T47D (cell line): Measurements from ENCODE around the gene ABHD17C.

Experiments
- DNase-seq, 2 experiments: peaks; one replicate each; pipeline versions ENCODE4 v3.0.0 to v3.0.0-alpha.2; 2011 to 2012; ENCODE audit warnings: low read depth in 1 of 2, low spot score in 1 of 2
- JUND ChIP-seq: IDR thresholded peaks from 2 replicates; pipeline ENCODE4 v1.6.1; 2012; ENCODE audit warnings: low read depth
- in situ Hi-C: cut with HindIII; loops from 2 replicates; pipeline ENCODE4 v1.10.0; 2016; ENCODE audit warnings: low sequenced_read_pairs, low pct_unique_long_range_greater_than_20kb

ABHD17C gene

DNA sequence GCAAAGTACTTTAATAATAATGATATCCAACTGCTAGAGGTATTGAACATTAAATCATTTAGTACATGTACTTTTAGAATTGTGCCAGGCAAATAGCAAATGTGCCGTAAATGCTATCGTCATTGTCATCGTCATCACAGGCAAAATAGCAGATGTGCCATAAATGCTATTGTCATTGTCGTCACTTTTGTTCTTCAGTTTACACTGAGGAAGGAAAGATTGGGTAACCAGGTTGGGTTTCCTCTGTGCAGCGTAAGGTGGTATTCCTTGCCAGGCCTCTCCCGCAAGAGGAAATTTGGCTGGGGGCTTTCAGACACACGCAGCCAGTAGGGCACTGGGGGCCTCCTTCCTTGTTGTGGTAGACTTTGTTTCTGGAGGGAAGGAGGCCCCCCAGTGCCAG is 26.4 kb downstream of the ABHD17C start:
- DNase-seq = no peak
- in situ Hi-C loops = no loop called here
- TF ChIP-seq JUND = no peak

DNA sequence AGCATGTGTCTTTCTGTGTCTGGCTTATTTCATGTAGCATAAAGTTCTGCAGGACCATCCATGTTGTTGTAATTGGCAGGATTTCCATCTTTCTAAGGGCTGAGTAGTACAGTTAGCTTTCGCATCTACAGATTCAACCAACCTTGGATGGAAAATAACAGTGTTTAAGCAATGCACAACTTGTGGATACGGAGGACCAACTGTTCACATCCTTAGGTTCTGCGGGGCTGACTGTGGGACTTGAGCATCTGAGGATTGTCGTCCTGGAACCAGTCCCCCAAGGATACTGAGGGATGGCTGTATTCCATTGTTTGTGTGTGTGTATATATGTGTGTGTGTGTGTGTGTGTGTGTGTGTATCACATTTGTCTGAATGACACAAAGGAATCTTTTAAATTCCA is 27.7 kb downstream of the ABHD17C start:
- in situ Hi-C loops = no loop called here
- TF ChIP-seq JUND = no peak
- DNase-seq = no peak

DNA sequence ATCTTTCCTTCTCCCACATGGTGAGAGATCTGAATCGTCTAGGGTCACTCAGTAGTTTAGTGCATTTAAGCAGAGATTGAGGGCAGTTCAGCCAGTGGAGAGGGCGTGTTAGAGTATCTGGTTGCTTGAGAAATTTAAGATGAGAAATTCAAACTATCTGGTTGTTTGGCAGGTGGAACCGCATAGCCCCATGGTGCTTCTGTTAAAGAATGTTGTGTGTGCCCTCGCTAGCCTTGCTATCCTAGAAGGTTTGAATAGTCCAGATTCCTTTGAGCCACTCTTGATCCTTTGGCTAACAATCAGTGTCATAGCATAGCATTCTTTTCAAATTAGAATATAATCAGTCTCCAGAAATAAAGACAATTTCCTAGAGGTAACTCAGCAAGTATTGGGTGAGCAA is 32.1 kb downstream of the ABHD17C start:
- peak in 1 of 2 experiments; percentile 63 for DNase-seq
- in situ Hi-C loops = no loop called here
- no peak for TF ChIP-seq JUND

DNA sequence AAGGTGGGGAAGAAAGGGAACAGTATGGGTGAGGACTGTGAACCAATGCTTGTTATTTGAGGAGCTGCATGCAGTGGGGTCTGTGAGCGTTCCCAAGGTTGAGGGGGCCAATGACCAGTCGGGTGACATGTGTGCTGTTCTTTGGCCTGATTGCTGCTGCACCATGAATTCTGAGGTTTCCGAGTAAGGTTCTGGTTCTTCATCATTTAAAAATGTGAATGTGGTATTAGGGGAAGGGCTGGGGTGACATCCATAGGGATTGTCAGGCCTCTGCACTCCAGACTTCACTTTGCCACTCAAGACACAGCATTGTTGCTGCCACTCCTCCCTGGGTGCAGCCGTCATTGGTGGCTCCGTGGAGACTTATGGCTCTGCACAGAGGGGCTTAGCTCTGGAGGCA is 32.5 kb downstream of the ABHD17C start:
- DNase-seq = no peak
- TF ChIP-seq JUND = no peak
- in situ Hi-C loops = no loop called here

DNA sequence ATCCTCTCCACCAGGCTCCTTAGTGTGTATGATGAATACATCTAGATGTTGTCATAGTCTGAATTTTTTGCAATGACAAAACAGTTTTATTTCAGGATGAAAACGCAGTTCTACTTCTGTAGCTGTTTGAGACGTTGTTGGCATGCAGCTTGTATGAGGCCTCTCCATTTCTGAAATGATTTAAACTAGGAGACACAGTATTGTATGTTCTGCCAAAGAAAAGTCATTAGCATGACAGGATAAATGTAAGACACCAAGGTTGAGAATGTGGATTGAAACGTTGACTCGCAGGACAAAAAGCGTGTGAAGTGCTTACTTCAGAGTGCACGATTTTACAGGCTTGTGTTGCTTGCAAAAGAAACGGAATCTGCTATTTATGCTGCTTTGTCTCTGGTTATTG is 35.3 kb downstream of the ABHD17C start:
- in situ Hi-C loops = no loop called here
- DNase-seq = no peak
- no peak for TF ChIP-seq JUND

DNA sequence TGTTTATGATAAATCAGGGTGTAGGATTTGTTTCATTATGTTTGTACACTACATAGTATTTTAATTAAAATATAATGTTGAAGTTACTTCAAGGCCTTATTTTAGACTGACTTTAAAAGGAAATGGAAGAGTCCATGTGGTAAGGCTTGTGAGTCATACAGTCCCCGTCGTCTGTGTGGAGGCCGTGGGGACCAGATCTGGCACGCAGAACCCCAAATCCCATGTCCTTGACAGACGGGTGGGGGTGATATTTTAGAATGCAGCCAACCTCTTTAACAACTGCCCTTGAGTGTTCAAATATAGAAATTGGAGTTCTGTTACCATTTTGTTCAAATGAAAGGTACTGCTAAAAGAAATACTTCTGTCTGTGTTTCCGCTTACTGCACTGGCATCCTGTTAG is 35.8 kb downstream of the ABHD17C start:
- in situ Hi-C loops = no loop called here
- no peak for TF ChIP-seq JUND
- no peak for DNase-seq

DNA sequence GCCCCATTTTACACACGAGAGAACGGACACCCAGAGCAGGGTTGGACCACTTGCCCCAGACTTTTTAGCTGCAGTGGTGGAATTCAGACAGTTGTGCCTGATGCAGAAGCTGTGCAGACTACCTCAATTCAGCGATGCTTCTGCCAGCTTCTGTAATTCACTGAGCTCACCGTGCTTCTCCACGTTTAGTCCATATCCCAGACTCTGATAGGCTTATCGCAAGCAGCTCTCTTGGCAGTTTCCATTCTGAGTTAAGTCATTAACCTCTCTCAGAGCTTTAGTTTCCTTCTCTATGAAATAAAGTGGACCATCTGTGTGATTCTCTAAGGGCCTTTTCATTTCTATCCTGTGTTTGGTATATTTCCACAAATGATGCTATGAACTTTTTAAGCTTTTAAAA is 37.1 kb downstream of the ABHD17C start:
- in situ Hi-C loops = no loop called here
- no peak for DNase-seq
- no peak for TF ChIP-seq JUND

DNA sequence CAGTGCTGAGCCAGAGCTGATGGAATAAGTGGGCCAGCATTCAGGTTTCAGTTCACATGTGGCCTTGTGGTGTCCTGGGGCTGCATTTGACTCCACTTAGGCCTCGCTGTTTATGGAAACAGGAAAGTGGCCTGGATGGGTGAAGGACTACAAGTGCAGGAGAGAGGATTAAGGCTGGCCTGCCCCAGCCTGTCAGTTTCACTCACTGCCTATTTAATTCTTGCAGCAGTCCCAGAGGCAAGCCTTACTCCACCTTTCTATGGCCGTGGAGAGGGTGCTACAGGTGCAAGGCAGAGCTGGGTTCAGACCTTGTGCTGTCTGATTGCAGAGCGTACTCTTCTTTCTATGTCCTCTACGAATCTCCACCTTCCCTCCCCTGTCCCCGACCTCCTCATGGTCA is 37.7 kb downstream of the ABHD17C start:
- no peak for TF ChIP-seq JUND
- in situ Hi-C loops = no loop called here
- no peak for DNase-seq

DNA sequence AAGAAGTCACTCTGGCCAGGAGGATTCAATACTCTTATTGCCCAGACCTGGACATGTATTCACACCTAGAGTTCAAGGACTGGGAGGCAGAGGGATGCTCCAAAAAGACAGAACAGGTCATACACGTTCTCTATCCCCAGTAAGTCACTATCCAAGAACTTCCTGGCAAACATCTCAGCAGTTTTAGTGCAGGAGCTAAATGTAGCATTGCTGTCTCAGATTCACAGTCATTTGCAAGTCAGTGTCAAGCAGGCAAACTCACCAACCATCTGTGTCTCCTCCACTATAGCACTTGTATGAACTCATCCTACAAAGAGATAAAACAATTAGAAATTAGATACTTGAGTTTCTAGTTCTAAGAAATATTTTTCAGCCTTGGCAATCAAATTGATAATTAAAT is 38.4 kb downstream of the ABHD17C start:
- no peak for TF ChIP-seq JUND
- DNase-seq = no peak
- in situ Hi-C loops = no loop called here

DNA sequence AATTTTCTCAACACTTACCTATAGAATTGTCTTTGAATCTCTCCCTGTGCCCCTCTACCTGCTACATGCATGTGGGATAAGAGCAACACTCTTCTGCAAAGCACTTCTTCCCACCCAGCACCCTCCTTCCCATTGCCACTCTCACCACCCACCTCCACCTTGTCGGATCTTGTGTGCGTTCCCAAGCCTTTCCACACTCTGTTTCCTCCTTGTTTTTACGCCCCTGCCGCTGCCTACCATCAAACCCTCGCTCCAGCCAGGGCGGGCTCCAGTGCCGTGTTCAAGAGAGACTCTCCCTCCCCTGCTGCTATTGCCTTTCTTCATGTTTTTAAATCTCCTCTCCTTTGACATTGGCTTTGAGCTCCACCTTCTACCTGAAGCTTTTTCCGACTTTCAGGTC is 40.2 kb downstream of the ABHD17C start:
- in situ Hi-C loops = no loop called here
- DNase-seq = no peak
- no peak for TF ChIP-seq JUND

DNA sequence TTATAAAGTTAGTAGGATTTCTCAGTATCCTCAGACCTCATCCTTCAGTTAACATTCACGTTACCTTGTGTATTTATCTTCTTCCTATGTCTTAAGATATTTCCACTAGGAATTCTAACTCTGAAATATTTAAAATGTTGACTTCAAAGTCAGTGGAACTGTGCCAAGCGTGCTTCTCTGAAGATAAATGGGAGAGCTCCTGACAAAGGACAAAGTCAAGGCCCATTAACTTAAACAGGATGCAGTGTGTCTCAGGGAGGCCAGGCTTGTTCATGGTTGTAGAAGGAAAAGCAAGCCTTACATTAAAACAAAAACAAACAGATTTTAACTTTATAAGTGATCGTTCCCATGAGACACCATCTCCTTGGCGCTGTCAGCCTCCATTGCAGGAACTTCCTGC is 41.5 kb downstream of the ABHD17C start:
- no peak for DNase-seq
- no peak for TF ChIP-seq JUND
- in situ Hi-C loops = no loop called here

DNA sequence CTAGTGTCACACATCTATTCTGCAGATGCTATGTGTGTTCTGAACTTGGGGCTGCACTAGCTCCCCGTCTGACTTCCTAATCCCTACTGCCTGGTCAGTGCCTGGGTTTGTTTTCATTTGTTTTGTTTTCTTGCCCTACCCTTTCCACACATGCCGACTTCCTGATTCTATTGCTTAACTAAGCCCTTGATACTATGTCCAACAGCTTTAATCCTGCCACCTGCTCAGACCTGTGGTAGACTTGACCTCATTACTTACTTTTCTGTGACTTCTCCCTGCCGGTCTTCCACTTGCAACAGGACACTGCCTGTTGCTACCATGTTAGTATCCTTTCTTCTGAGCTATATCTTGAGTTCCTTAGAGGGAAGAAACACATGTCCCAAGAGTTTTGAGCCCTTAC is 44.8 kb downstream of the ABHD17C start:
- no peak for TF ChIP-seq JUND
- in situ Hi-C loops = no loop called here
- peak in 1 of 2 experiments; percentile 62 for DNase-seq

DNA sequence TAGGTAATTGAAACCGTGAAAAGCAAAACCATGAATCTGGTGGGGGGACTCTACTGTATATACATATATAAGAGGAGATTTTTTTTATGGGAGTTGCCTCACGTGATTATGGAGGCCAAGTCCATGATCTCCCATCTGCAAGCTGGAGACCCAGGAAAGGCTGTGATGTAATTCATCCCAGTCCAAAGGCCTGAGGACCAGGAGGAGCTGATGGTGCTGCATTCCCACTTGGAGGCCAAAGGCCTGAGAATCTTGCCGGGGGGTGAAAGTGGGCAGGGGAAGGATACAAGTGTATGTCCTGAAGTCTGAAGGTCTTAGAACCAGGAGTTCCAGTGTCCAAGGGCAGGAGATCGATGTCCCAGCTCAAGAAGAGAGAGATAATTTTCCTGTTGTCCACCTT is 47.0 kb downstream of the ABHD17C start:
- in situ Hi-C loops = no loop called here
- DNase-seq = no peak
- TF ChIP-seq JUND = no peak

DNA sequence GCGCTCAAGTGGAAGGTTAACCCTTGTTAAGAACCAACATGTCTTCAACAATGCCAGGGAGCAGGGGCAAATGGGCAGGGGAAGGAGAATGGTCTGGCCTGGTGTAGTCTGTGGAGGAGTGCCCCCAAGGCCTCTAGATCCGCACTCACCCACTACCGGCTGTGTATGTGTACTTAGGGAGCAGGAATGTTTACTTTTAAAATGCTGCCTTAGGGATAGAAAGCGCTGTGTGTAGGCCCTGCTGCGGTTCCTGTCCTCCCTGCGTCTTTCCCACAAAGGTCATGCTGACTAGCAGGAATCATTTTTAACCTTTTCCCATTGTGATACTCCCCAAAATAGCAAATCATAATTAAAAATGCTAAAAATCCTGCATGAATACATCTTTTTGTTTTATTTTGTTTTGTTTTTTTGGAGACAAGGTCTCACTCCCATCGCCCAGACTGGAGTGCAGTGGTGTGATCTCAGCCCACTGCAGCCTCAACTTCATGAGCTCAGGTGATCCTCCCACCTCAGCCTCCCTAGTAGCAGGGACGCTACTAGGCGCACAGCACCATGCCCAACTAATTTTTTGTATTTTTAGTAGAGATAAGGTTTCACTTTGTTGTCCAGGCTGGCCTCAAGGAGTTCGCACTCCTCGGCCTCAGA is 48.2 kb downstream of the ABHD17C start:
- in situ Hi-C loops = no loop called here
- TF ChIP-seq JUND = peak; percentile 26; the same call in 1 of the 2 replicates
- DNase-seq = peak; percentile 51 to 90
